Fibroblast of the aortic adventitia (primary cell): ENCODE measurements around the gene PCGF3. TPM values are rescaled to one million over a fixed set of nuclear protein-coding genes. Genes with fewer than 3 reads are reported as not detected.
"Not testable (repeated sequence)": the region's sequence is repeated elsewhere in the genome, so short reads cannot be mapped to it uniquely, and the experiment has no call there.

Experiments used
- DNase-seq: peaks from one replicate; pipeline ENCODE4 v3.0.0-alpha.2; 2010; ENCODE audit warnings: low read depth
- H3K4me3 ChIP-seq: 2 replicates; pipeline ENCODE4 v1.5.1; 2011; ENCODE audit warnings: low read depth, mild to moderate bottlenecking, control low read depth, low read length, moderate library complexity
- CTCF ChIP-seq: IDR thresholded peaks from 2 replicates; pipeline ENCODE4 v1.5.1; 2011; ENCODE audit warnings: mild to moderate bottlenecking, low read length, control low read depth, inconsistent platforms; ENCODE audit not compliant: insufficient read depth
- total RNA-seq: library from RNA; depleted of rRNA; stranded (reverse); fragments of >200 nt; gene quantifications from 2 replicates; pipeline ENCODE4 v1.2.3, GENCODE V29; 2012; ENCODE audit warnings: low replicate concordance

The PCGF3 gene
- total RNA-seq, 1 donor, result 24.2 TPM

GRCh38 chr4:664713-665231, 40.9 kb upstream of the PCGF3 start:
- no peak for DNase-seq
- TF ChIP-seq CTCF, result no peak
- no peak overlapping the region for H3K4me3 ChIP-seq

GRCh38 chr4:665381-665750, 40.3 kb upstream of the PCGF3 start:
- no peak for TF ChIP-seq CTCF
- H3K4me3 ChIP-seq, result no peak overlapping the region
- DNase-seq, result no peak

- no peak for DNase-seq
- TF ChIP-seq CTCF, result no peak
- no peak overlapping the region for H3K4me3 ChIP-seq
Measured at GRCh38 chr4:665751-666435, 39.7 kb upstream of the PCGF3 start.

- no peak for TF ChIP-seq CTCF
- H3K4me3 ChIP-seq, result no peak overlapping the region
- DNase-seq, result no peak
Measured at GRCh38 chr4:666436-666810, 39.2 kb upstream of the PCGF3 start.

GRCh38 chr4:666822-667544, 38.6 kb upstream of the PCGF3 start:
- no peak for DNase-seq
- H3K4me3 ChIP-seq, result no peak overlapping the region
- TF ChIP-seq CTCF, result no peak

GRCh38 chr4:667545-667925, 38.1 kb upstream of the PCGF3 start:
- TF ChIP-seq CTCF, result no peak
- no peak overlapping the region for H3K4me3 ChIP-seq
- DNase-seq, result no peak

GRCh38 chr4:668219-668618, 37.4 kb upstream of the PCGF3 start:
- H3K4me3 ChIP-seq, DNase-seq: not testable (repeated sequence)

- not testable (repeated sequence) for DNase-seq, H3K4me3 ChIP-seq
Measured at GRCh38 chr4:669806-670559, 35.6 kb upstream of the PCGF3 start.
